A549 (cell line): ENCODE results near the gene TSC22D1. TPM values are rescaled to one million over a fixed set of nuclear protein-coding genes. Genes with fewer than 3 reads are reported as not detected.

Source experiments
- ATAC-seq, 2 experiments: fragments of 200-7000 bp in 1 of 2; fragments of >200 bp in 1 of 2; cut with Nextera tagmentation in 1 of 2; cut with Tn5 transposase in 1 of 2; 3 replicates each; pipeline versions ENCODE4 v1.8.0 to v1.9.1; 2018 to 2020; ENCODE audit warnings: mild to moderate bottlenecking in 1 of 2, moderate library complexity in 1 of 2
- CTCF ChIA-PET: fragments of 300-600 bp; sonication (Branson Sonifier 250); formaldehyde crosslinking; extraction: SDS; loops from one replicate; lab custom pipeline; 2021; ENCODE audit warnings: antibody characterized with exemption, inconsistent platforms; lab: Yijun Ruan, JAX
- POLR2A ChIA-PET: fragments of 350-600 bp; formaldehyde crosslinking; extraction: SDS; loops from one replicate; lab custom pipeline; 2021; ENCODE audit warnings: antibody characterized with exemption, inconsistent platforms; lab: Yijun Ruan, JAX
- DNase-seq, 2 experiments: peaks; one replicate each; pipeline versions ENCODE4 v3.0.0 to v3.0.0-alpha.2; 2011 to 2016; ENCODE audit warnings: low read depth in 1 of 2, low spot score in 1 of 2
- FAIRE-seq: peaks from 2 replicates; lab custom pipeline; 2011; peaks lifted over from hg19 to GRCh38; lab: Jason Lieb, UNC
- H3K27ac ChIP-seq, 2 experiments: fragments of >200 bp; sonication (Bioruptor Twin); formaldehyde crosslinking; 3 replicates each; pipeline ENCODE4 v1.5.1; 2016 to 2017
- H3K4me1 ChIP-seq: fragments of >200 bp; sonication (Bioruptor Twin); formaldehyde crosslinking; 3 replicates; pipeline ENCODE4 v1.6.1; 2016
- H3K4me2 ChIP-seq: fragments of >200 bp; sonication (Bioruptor Twin); formaldehyde crosslinking; 3 replicates; pipeline ENCODE4 v1.6.1; 2016
- H3K4me3 ChIP-seq: fragments of >200 bp; sonication (Bioruptor Twin); formaldehyde crosslinking; 3 replicates; pipeline ENCODE4 v1.5.1; 2016
- H3K9me3 ChIP-seq: fragments of >200 bp; sonication (Bioruptor Twin); formaldehyde crosslinking; 3 replicates; pipeline ENCODE4 v1.6.1; 2016
- BHLHE40 ChIP-seq: IDR thresholded peaks from 2 replicates; pipeline ENCODE4 v1.6.1; 2012; ENCODE audit warnings: low read depth, low read length, inconsistent platforms
- CBX2 ChIP-seq: fragments of 200-600 bp; sonication (generic); IDR thresholded peaks from 2 replicates; pipeline ENCODE4 v1.6.1; 2016; ENCODE audit warnings: low read depth, mild to moderate bottlenecking, borderline replicate concordance
- EHF ChIP-seq: fragments of 250-450 bp; sonication (Bioruptor Pico); IDR thresholded peaks from 2 replicates; pipeline ENCODE4 v1.5.0; 2020; ENCODE audit warnings: mild to moderate bottlenecking
- EHMT2 ChIP-seq: fragments of 200-600 bp; sonication (generic); IDR thresholded peaks from 2 replicates; pipeline ENCODE4 v1.6.1; 2016; ENCODE audit warnings: antibody characterized with exemption, low read depth, mild to moderate bottlenecking, moderate library complexity
- ESRRA ChIP-seq: fragments of 150-350 bp; IDR thresholded peaks from 2 replicates; pipeline ENCODE4 v1.6.1; 2014; ENCODE audit warnings: mild to moderate bottlenecking, low read length, borderline replicate concordance
- FOSB ChIP-seq: fragments of 250-450 bp; sonication (Bioruptor Pico); IDR thresholded peaks from 2 replicates; pipeline ENCODE4 v1.5.0; 2020; ENCODE audit warnings: mild to moderate bottlenecking, moderate library complexity
- FOSL2 ChIP-seq, 2 experiments: fragments of 450-650 bp in 1 of 2; fragments of >200 bp in 1 of 2; sonication (Bioruptor Twin) in 1 of 2; formaldehyde crosslinking; IDR thresholded peaks; 2 replicates each; pipeline versions ENCODE4 v1.5.0 to v1.6.1; 2016 to 2020; ENCODE audit warnings: mild to moderate bottlenecking in 1 of 2, moderate library complexity in 1 of 2
- FOXS1 ChIP-seq: fragments of 250-450 bp; sonication (Bioruptor Pico); IDR thresholded peaks from 2 replicates; pipeline ENCODE4 v1.5.0; 2020; ENCODE audit warnings: mild to moderate bottlenecking, moderate library complexity
- JUN ChIP-seq, 2 experiments: fragments of >200 bp; sonication (Bioruptor Twin); formaldehyde crosslinking; IDR thresholded peaks; 2 replicates in 1 of 2; 3 replicates in 1 of 2; pipeline ENCODE4 v1.6.1; 2016 to 2017
- KDM1A ChIP-seq: fragments of 200-600 bp; sonication (generic); IDR thresholded peaks from 2 replicates; pipeline ENCODE4 v1.6.1; 2016; ENCODE audit warnings: low read depth, mild to moderate bottlenecking
- KDM5A ChIP-seq: fragments of 200-600 bp; sonication (generic); IDR thresholded peaks from 2 replicates; pipeline ENCODE4 v1.6.1; 2016; ENCODE audit warnings: antibody characterized with exemption, mild to moderate bottlenecking
- NR3C1 ChIP-seq: fragments of >200 bp; sonication (Bioruptor Twin); formaldehyde crosslinking; IDR thresholded peaks from 3 replicates; pipeline ENCODE4 v1.6.1; 2017
- POLR2A ChIP-seq: IDR thresholded peaks from 2 replicates; pipeline ENCODE4 v1.6.1; 2012; ENCODE audit warnings: mild to moderate bottlenecking, low read length
- RAD21 ChIP-seq, 2 experiments: fragments of >200 bp in 1 of 2; sonication (Bioruptor Twin) in 1 of 2; formaldehyde crosslinking in 1 of 2; IDR thresholded peaks in 1 of 2; conservative IDR thresholded peaks in 1 of 2; 2 replicates in 1 of 2; 3 replicates in 1 of 2; pipeline ENCODE4 v1.6.1; 2012 to 2018; ENCODE audit warnings: inconsistent platforms in 1 of 2
- RARB ChIP-seq: fragments of 250-450 bp; sonication (Bioruptor Pico); IDR thresholded peaks from 2 replicates; pipeline ENCODE4 v1.8.0; 2021; ENCODE audit warnings: mild to moderate bottlenecking, moderate library complexity
- RFX5 ChIP-seq: fragments of 450-650 bp; IDR thresholded peaks from 2 replicates; pipeline ENCODE4 v1.7.1; 2014; ENCODE audit warnings: antibody characterized with exemption, mild to moderate bottlenecking, moderate library complexity
- SREBF2 ChIP-seq: fragments of 450-650 bp; IDR thresholded peaks from 2 replicates; pipeline ENCODE4 v1.6.1; 2014; ENCODE audit warnings: mild to moderate bottlenecking, moderate library complexity
- TFCP2L1 ChIP-seq: fragments of 250-450 bp; sonication (Bioruptor Pico); IDR thresholded peaks from 2 replicates; pipeline ENCODE4 v1.5.0; 2021; ENCODE audit warnings: mild to moderate bottlenecking
- ZFP36 ChIP-seq: fragments of 450-650 bp; IDR thresholded peaks from 2 replicates; pipeline ENCODE4 v1.6.1; 2014; ENCODE audit warnings: borderline replicate concordance; ENCODE audit not compliant: partially characterized antibody
- WGBS: methylation state at CpG from one replicate; pipeline ENCODE4 v1.1.6; 2017; ENCODE audit errors: missing lambda C conversion rate; 5-methylcytosine and 5-hydroxymethylcytosine counted together
- polyA plus RNA-seq, 4 experiments: library from polyadenylated mRNA; depleted of rRNA in 3 of 4; stranded (reverse); fragments of >200 nt; fragmentation: RNase III in 1 of 4; extraction: RNeasy Plus Mini Kit Qiagen cat#74134 plus additional on column Dnase treatment in 1 of 4; gene quantifications; 2 replicates in 3 of 4; 3 replicates in 1 of 4; pipeline ENCODE4 v1.2.3, GENCODE V29; 2011 to 2017
- TF ChIP-seq, protein P1 (sequence below): fragments of 200-600 bp; sonication (generic); IDR thresholded peaks from 2 replicates; pipeline ENCODE4 v1.6.1; 2016; ENCODE audit warnings: antibody characterized with exemption, mild to moderate bottlenecking, moderate library complexity
- TF ChIP-seq, protein P2 (sequence below): fragments of 150-350 bp; IDR thresholded peaks from 2 replicates; pipeline ENCODE4 v1.6.1; 2014; ENCODE audit warnings: low read depth, mild to moderate bottlenecking, low read length
- TF ChIP-seq, protein P3 (sequence below): IDR thresholded peaks from 2 replicates; pipeline ENCODE4 v1.6.1; 2012
- TF ChIP-seq, protein P4 (sequence below): IDR thresholded peaks from 2 replicates; pipeline ENCODE4 v1.6.1; 2012; ENCODE audit warnings: low read depth, borderline replicate concordance

The TSC22D1 gene
- polyA plus RNA-seq, 2 of the 4 experiments (the other 2 are of a cell fraction) = 66.8 to 196 TPM

DNA sequence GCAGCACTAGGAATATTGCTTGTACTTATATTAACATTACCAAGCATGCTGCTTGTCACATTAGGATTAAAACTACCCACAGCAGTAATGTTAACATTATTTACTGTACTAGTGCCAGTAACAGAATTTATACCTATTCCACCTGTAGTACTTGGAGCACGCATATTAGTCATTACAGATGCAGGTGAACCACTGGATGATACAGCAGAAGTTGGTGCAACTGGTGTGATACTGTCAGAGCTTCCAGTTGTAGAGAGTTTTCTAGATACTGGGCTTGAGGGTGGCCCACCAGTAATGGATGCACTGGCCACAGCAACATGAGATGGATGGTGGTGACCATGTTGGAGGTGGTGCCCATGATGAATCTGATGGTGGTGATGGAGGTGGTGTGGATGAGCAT is 1.1 kb downstream of the TSC22D1 start:
- no peak for FAIRE-seq
- no peak for ATAC-seq
- 80% methylated on average over 1 of the region's 1 CpG for WGBS
- CTCF ChIA-PET = interaction anchor here (2.2 kb wide), 1 partner anchor 92 kb away, joined by 11 read pairs; no protein-coding TSS in a partner anchor
- Histone ChIP-seq H3K4me3 (peak overlapping the region; percentile 96), H3K4me2 (peak overlapping the region; percentile 86), H3K4me1 (peaks cover 56% of the 10 kb centered on the region), H3K9me3 (no peaks in the 10 kb centered on the region), H3K27ac (peak overlapping the region in 1 of 2 experiments; percentile 100; a peak in 3 of 6 replicates)
- TF ChIP-seq FOSB (CRISPR knock-in tag) (no peak), EHMT2 (no peak), RARB (no peak), EHF (no peak), BHLHE40 (no peak), RFX5 (no peak), TFCP2L1 (no peak), KDM5A (no peak), SREBF2 (no peak)
- no peak for DNase-seq
- POLR2A ChIA-PET = interaction anchor here (0.9 kb wide), 1 partner anchor 343 kb away, joined by 3 read pairs; no protein-coding TSS in a partner anchor

DNA sequence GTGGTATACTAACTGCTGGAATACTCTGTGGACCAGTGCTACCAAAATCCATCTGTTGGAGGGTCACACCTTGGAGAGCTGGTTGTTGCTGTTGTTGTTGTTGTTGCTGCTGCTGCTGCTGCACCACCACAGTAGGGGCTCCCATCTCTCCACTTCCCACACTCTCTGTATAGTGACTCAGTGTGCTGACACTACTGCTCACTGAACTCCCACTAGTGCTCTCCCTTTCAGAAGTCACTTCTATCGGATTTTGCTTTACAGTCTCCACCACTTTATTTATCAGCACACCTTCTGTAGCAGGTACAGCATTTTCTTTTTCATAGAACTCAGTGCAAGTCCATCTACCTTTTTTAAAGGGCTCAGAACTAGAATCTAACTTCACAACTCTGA is 1.7 kb downstream of the TSC22D1 start:
- no peak for TF ChIP-seq FOSL2 (IDR thresholded peaks at IDR 0.05)
- no peak for TF ChIP-seq FOSL2 (CRISPR knock-in tag; IDR thresholded peaks at IDR 0.05)
- TF ChIP-seq RAD21 (conservative IDR thresholded peaks at IDR 0.05 in 1 of 2, IDR thresholded peaks at IDR 0.05 in 1 of 2) = no peak
- TF ChIP-seq, protein P1, sequence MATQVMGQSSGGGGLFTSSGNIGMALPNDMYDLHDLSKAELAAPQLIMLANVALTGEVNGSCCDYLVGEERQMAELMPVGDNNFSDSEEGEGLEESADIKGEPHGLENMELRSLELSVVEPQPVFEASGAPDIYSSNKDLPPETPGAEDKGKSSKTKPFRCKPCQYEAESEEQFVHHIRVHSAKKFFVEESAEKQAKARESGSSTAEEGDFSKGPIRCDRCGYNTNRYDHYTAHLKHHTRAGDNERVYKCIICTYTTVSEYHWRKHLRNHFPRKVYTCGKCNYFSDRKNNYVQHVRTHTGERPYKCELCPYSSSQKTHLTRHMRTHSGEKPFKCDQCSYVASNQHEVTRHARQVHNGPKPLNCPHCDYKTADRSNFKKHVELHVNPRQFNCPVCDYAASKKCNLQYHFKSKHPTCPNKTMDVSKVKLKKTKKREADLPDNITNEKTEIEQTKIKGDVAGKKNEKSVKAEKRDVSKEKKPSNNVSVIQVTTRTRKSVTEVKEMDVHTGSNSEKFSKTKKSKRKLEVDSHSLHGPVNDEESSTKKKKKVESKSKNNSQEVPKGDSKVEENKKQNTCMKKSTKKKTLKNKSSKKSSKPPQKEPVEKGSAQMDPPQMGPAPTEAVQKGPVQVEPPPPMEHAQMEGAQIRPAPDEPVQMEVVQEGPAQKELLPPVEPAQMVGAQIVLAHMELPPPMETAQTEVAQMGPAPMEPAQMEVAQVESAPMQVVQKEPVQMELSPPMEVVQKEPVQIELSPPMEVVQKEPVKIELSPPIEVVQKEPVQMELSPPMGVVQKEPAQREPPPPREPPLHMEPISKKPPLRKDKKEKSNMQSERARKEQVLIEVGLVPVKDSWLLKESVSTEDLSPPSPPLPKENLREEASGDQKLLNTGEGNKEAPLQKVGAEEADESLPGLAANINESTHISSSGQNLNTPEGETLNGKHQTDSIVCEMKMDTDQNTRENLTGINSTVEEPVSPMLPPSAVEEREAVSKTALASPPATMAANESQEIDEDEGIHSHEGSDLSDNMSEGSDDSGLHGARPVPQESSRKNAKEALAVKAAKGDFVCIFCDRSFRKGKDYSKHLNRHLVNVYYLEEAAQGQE = no peak
- TF ChIP-seq, protein P2, sequence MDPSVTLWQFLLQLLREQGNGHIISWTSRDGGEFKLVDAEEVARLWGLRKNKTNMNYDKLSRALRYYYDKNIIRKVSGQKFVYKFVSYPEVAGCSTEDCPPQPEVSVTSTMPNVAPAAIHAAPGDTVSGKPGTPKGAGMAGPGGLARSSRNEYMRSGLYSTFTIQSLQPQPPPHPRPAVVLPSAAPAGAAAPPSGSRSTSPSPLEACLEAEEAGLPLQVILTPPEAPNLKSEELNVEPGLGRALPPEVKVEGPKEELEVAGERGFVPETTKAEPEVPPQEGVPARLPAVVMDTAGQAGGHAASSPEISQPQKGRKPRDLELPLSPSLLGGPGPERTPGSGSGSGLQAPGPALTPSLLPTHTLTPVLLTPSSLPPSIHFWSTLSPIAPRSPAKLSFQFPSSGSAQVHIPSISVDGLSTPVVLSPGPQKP = no peak
- no peak for TF ChIP-seq RARB
- TF ChIP-seq EHMT2 = no peak
- TF ChIP-seq NR3C1 = no peak
- TF ChIP-seq KDM5A = no peak
- TF ChIP-seq, protein P3, sequence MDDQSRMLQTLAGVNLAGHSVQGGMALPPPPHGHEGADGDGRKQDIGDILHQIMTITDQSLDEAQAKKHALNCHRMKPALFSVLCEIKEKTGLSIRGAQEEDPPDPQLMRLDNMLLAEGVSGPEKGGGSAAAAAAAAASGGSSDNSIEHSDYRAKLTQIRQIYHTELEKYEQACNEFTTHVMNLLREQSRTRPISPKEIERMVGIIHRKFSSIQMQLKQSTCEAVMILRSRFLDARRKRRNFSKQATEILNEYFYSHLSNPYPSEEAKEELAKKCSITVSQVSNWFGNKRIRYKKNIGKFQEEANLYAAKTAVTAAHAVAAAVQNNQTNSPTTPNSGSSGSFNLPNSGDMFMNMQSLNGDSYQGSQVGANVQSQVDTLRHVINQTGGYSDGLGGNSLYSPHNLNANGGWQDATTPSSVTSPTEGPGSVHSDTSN = no peak
- TF ChIP-seq FOXS1 (CRISPR knock-in tag) = no peak
- no peak for TF ChIP-seq KDM1A
- TF ChIP-seq POLR2A = no peak
- TF ChIP-seq, protein P4, sequence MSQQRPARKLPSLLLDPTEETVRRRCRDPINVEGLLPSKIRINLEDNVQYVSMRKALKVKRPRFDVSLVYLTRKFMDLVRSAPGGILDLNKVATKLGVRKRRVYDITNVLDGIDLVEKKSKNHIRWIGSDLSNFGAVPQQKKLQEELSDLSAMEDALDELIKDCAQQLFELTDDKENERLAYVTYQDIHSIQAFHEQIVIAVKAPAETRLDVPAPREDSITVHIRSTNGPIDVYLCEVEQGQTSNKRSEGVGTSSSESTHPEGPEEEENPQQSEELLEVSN = no peak
- no peak for TF ChIP-seq CBX2
- TF ChIP-seq EHF = no peak
- TF ChIP-seq ZFP36 = no peak
- TF ChIP-seq JUN (IDR thresholded peaks at IDR 0.05) = no peak
- no peak for TF ChIP-seq FOSB (CRISPR knock-in tag)
- no peak for TF ChIP-seq ESRRA
- H3K27ac ChIP-seq = peak overlapping the region in 1 of 2 experiments; percentile 100; a peak in 2 of 6 replicates
- POLR2A ChIA-PET = interaction anchor here (1.1 to 1.3 kb wide), 2 partner anchors 9 to 52 kb away, joined by 3 to 7 read pairs; no protein-coding TSS in a partner anchor
- FAIRE-seq = no peak
- ATAC-seq = no peak
- peak overlapping the region; percentile 86 for H3K4me2 ChIP-seq
- WGBS = 77% methylated on average over 1 of the region's 1 CpG
- peaks cover 56% of the 10 kb centered on the region for H3K4me1 ChIP-seq
- CTCF ChIA-PET = interaction anchor here (0.8 to 2.2 kb wide), 3 partner anchors 91 to 301 kb away, joined by 3 to 11 read pairs (median 5); no protein-coding TSS in a partner anchor
- H3K9me3 ChIP-seq = no peaks in the 10 kb centered on the region
- no peak for DNase-seq
- no peak overlapping the region for H3K4me3 ChIP-seq
